Coronary artery (tissue), 2 donors: Measurements from ENCODE around the gene DIAPH2.

Experiments
- DNase-seq: peaks from one replicate; pipeline ENCODE4 v3.0.0-alpha.2; 2017; ENCODE audit warnings: low spot score
- H3K27ac ChIP-seq, 2 donors: fragments of 200-600 bp; sonication (generic); one replicate each; pipeline ENCODE4 v1.5.1; 2016 to 2019
- H3K4me3 ChIP-seq: fragments of 200-600 bp; sonication (generic); 2 replicates; pipeline ENCODE4 v1.5.1; 2016; ENCODE audit warnings: mild to moderate bottlenecking, moderate library complexity
- CTCF ChIP-seq: fragments of 200-600 bp; sonication (generic); IDR thresholded peaks from one replicate; pipeline ENCODE4 v1.5.1; 2019; ENCODE audit warnings: antibody characterized with exemption

The DIAPH2 gene

DNA sequence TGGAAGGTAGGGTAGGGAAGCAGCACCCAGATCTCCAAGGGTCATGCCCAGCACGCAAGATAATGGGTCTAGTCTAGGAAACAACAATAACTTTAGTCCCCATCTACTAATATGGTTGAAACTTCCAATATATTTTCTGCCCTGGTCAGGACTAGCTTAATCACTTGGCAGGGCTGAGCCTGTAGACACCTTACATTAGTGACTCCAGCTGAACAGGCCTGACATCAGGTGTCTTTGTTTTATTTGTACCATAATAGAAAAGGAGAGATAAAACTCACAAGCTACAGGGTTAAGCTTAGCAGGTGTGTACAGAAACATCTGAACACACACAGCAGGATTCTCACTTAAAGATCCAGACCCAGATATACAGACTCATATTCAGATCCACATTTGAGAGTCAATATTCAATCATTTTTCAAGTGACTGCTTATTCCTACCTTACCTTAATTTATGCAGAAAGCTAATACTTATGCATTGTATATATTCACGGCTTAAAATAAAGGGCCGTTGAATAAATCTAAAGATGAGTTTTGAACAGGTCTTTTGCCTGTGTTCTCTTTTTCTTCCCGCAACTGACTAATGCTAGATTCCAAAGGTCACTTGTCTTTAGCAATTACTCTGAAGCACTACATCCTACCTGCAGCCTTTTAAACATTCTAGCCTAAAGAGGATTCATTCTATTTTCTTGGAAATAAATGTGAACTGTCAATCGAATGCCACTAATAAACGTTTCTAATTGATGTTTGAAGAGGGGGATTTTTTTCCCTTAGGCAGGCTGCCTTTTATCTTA, 944.4 kb downstream of the DIAPH2 start:
- no peak for TF ChIP-seq CTCF
- Histone ChIP-seq H3K27ac (no peak overlapping the region), H3K4me3 (no peak overlapping the region)
- no peak for DNase-seq

DNA sequence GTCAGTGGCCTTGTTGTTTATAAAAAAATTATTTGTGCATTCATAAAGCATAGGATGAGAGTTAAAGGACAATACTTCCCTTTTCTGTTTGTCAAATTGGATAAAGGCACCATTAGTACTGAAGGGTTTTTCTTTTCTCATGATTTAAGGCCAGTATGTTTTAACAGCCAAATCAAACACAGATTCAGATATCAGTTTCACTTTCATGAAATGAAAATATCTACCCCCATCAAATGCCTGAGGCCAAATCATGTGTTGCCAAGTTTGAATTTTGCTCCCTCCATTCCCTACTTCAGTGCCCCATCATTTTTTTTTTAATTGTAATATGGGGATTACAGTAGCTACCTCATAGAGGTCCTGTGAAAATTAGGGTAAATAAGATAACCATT, 944.9 kb downstream of the DIAPH2 start:
- Histone ChIP-seq H3K4me3 (no peak overlapping the region), H3K27ac (no peak overlapping the region)
- TF ChIP-seq CTCF = no peak
- DNase-seq = no peak

GRCh38 chrX:97633798-97634197, 949.2 kb downstream of the DIAPH2 start:
- Histone ChIP-seq H3K4me3 (no peak overlapping the region), H3K27ac (no peak overlapping the region)
- TF ChIP-seq CTCF = no peak
- DNase-seq = no peak

- no peak overlapping the region for H3K4me3 ChIP-seq
- no peak for TF ChIP-seq CTCF
- H3K27ac ChIP-seq = no peak overlapping the region
- DNase-seq = no peak
Measured at GRCh38 chrX:97636473-97637140, 952.0 kb downstream of the DIAPH2 start.

DNA sequence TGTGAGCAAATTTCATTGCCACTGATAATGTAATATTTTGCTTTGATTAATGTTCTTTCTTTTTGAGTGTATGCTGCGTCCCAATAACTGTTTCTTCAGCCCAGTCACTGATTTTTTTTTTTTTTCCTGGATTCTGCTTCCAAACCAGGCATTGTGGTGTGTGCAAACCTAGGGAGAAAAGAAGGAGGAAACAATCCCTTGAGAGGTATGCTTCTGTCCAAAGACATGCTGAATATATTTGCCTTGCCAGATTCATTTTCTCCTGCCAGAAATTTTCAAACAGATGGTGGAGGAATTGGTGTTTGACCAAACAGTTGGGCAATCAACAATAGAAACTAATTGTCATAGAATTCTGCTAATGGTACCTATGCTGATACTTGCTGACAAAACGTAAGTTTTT, 952.6 kb downstream of the DIAPH2 start:
- Histone ChIP-seq H3K4me3 (no peak overlapping the region), H3K27ac (no peak overlapping the region)
- TF ChIP-seq CTCF = no peak
- DNase-seq = no peak

- DNase-seq = no peak
- H3K27ac ChIP-seq = no peak overlapping the region
- TF ChIP-seq CTCF = no peak
- H3K4me3 ChIP-seq = no peak overlapping the region
Measured at GRCh38 chrX:97638621-97639020, 954.0 kb downstream of the DIAPH2 start.

- DNase-seq = no peak
- TF ChIP-seq CTCF = no peak
- no peak overlapping the region for H3K4me3 ChIP-seq
Measured at GRCh38 chrX:97639526-97639925, 954.9 kb downstream of the DIAPH2 start.

More at GRCh38 chrX:97639526-97639925, 954.9 kb downstream of the DIAPH2 start:
- no peak overlapping the region for H3K27ac ChIP-seq
